GM12878 (cell line): ENCODE data around the gene ZNF506.
"Not testable (repeated sequence)": the region's sequence is repeated elsewhere in the genome, so short reads cannot be mapped to it uniquely, and the experiment has no call there.

Experiments used
- MEF2B ChIP-seq: fragments of 450-650 bp; IDR thresholded peaks from 2 replicates; pipeline ENCODE4 v1.6.1; 2018; ENCODE audit warnings: mild to moderate bottlenecking, moderate library complexity; ENCODE audit not compliant: partially characterized antibody, poor library complexity, severe bottlenecking
- NFYB ChIP-seq: IDR thresholded peaks from 2 replicates; pipeline ENCODE4 v1.6.1; 2011; ENCODE audit warnings: low read depth, mild to moderate bottlenecking, low read length, improper control_type of control experiment, moderate library complexity; ENCODE audit not compliant: insufficient read depth
- POLR2A ChIP-seq: IDR thresholded peaks from 2 replicates; pipeline ENCODE4 v1.6.1; 2011; ENCODE audit warnings: low read depth, mild to moderate bottlenecking, low read length
- SMAD5 ChIP-seq: IDR thresholded peaks from 2 replicates; pipeline ENCODE4 v1.6.1; 2016; ENCODE audit warnings: antibody characterized with exemption, low read depth
- SRF ChIP-seq, 2 experiments: IDR thresholded peaks; 2 replicates each; pipeline ENCODE4 v1.6.1; 2011; ENCODE audit warnings: low read depth in 2 of 2, low read length in 2 of 2, mild to moderate bottlenecking in 1 of 2, moderate library complexity in 1 of 2
- ZNF274 ChIP-seq: IDR thresholded peaks from one replicate; pipeline ENCODE4 v1.8.0; 2011; ENCODE audit not compliant: insufficient read length, insufficient read depth
- TF ChIP-seq, protein P1 (sequence below): IDR thresholded peaks from 2 replicates; pipeline ENCODE4 v1.6.1; 2012; ENCODE audit warnings: low read depth, low read length, improper control_type of control experiment

DNA sequence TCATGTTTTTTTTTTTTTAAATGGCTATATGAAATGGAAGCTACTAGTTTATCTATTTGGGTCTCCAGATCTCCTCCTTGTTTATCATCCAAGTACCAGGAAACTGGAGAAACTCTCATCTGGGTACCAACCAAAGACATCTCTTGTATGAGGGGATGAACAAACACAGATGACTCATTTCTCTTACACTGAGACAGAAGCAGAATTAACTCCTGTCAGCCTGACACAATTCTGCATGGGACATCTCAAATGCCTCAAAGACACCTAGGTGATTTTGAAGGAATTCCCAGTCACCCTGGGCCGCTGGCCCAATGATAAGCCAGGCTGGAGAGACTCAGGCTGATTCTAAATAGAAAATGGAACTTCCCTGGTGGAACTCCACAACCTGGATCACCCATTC is 9.6 kb downstream of the ZNF506 start:
- not testable (repeated sequence) for TF ChIP-seq NFYB; ZNF274; MEF2B; SMAD5; POLR2A; SRF (IDR thresholded peaks at IDR 0.05; ENCODE audit: low read depth in 2 of 2, low read length in 2 of 2)
- TF ChIP-seq, protein P1, sequence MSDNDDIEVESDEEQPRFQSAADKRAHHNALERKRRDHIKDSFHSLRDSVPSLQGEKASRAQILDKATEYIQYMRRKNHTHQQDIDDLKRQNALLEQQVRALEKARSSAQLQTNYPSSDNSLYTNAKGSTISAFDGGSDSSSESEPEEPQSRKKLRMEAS: not testable (repeated sequence)
